ENCODE data around the gene TMEM256. TPM values are rescaled to one million over a fixed set of nuclear protein-coding genes. Genes with fewer than 3 reads are reported as not detected.
A peak's percentile ranks its signal among the peaks of the same experiment; 100 is the strongest.

The TMEM256 gene
- total and polyA plus RNA-seq, 2 experiments from 2014 or later: 85.4 to 117 TPM

GRCh38 chr17:7392696-7393612 lies 10.9 kb downstream of the TMEM256 start:
- H3K4me3 ChIP-seq: peak overlapping the region; percentile 74
- H3K27me3 ChIP-seq: no peaks in the 10 kb centered on the region
- no peak overlapping the region for H3K27ac ChIP-seq
- H3K4me1 ChIP-seq (ENCODE audit: low read depth): peaks cover 4% of the 10 kb centered on the region
- H3K9me3 ChIP-seq (ENCODE audit: low read depth): no peaks in the 10 kb centered on the region
- H3K36me3 ChIP-seq: no peaks in the 10 kb centered on the region
- no peak for TF ChIP-seq CTCF (IDR thresholded peaks at IDR 0.05; ENCODE audit: low read depth, low read length)
- no peak for DNase-seq (ENCODE audit: low read depth in 1 of 2, low spot score in 1 of 2)

GRCh38 chr17:7391307-7391706 lies 12.6 kb downstream of the TMEM256 start:
- H3K4me1 ChIP-seq (ENCODE audit: low read depth): peaks cover 4% of the 10 kb centered on the region
- H3K9me3 ChIP-seq (ENCODE audit: low read depth): no peaks in the 10 kb centered on the region
- no peaks in the 10 kb centered on the region for H3K36me3 ChIP-seq
- no peak overlapping the region for H3K27ac ChIP-seq
- no peaks in the 10 kb centered on the region for H3K27me3 ChIP-seq
- DNase-seq (ENCODE audit: low read depth in 1 of 2, low spot score in 1 of 2): no peak
- no peak for TF ChIP-seq CTCF (IDR thresholded peaks at IDR 0.05; ENCODE audit: low read depth, low read length)
- no peak overlapping the region for H3K4me3 ChIP-seq

- DNase-seq (ENCODE audit: low read depth in 1 of 2, low spot score in 1 of 2): no peak
- no peaks in the 10 kb centered on the region for H3K27me3 ChIP-seq
- no peak overlapping the region for H3K4me3 ChIP-seq
- TF ChIP-seq CTCF (IDR thresholded peaks at IDR 0.05; ENCODE audit: low read depth, low read length): no peak
- H3K27ac ChIP-seq: no peak overlapping the region
- peaks cover 4% of the 10 kb centered on the region for H3K4me1 ChIP-seq (ENCODE audit: low read depth)
- H3K36me3 ChIP-seq: no peaks in the 10 kb centered on the region
- no peaks in the 10 kb centered on the region for H3K9me3 ChIP-seq (ENCODE audit: low read depth)
These were observed 13.7 kb downstream of the TMEM256 start for GRCh38 chr17:7389924-7390910.

- Histone ChIP-seq H3K27ac (no peak overlapping the region), H3K4me1 (ENCODE audit: low read depth) (peaks cover 4% of the 10 kb centered on the region), H3K9me3 (ENCODE audit: low read depth) (no peaks in the 10 kb centered on the region), H3K27me3 (peaks cover 6% of the 10 kb centered on the region), H3K36me3 (no peaks in the 10 kb centered on the region), H3K4me3 (no peak overlapping the region)
- DNase-seq (ENCODE audit: low read depth in 1 of 2, low spot score in 1 of 2): no peak
- TF ChIP-seq CTCF (IDR thresholded peaks at IDR 0.05; ENCODE audit: low read depth, low read length): no peak
These were observed 15.0 kb downstream of the TMEM256 start for GRCh38 chr17:7388856-7389255.

GRCh38 chr17:7384489-7385081 lies 19.3 kb downstream of the TMEM256 start:
- H3K4me3 ChIP-seq: peak overlapping the region; percentile 15
- DNase-seq (ENCODE audit: low read depth in 1 of 2, low spot score in 1 of 2): no peak
- no peaks in the 10 kb centered on the region for H3K36me3 ChIP-seq
- H3K27me3 ChIP-seq: peaks cover 45% of the 10 kb centered on the region
- H3K9me3 ChIP-seq (ENCODE audit: low read depth): no peaks in the 10 kb centered on the region
- H3K27ac ChIP-seq: no peak overlapping the region
- H3K4me1 ChIP-seq (ENCODE audit: low read depth): no peaks in the 10 kb centered on the region
- TF ChIP-seq CTCF (IDR thresholded peaks at IDR 0.05; ENCODE audit: low read depth, low read length): no peak

Measured in cardiac muscle cell (in vitro differentiated cells and primary cell).